NCI-H1048 (cell line): ENCODE data around the gene HPS3.

Source experiments
- DNase-seq: peaks from one replicate; lab custom pipeline; 2025; lab: John Stamatoyannopoulos, UW

Gene HPS3

DNA sequence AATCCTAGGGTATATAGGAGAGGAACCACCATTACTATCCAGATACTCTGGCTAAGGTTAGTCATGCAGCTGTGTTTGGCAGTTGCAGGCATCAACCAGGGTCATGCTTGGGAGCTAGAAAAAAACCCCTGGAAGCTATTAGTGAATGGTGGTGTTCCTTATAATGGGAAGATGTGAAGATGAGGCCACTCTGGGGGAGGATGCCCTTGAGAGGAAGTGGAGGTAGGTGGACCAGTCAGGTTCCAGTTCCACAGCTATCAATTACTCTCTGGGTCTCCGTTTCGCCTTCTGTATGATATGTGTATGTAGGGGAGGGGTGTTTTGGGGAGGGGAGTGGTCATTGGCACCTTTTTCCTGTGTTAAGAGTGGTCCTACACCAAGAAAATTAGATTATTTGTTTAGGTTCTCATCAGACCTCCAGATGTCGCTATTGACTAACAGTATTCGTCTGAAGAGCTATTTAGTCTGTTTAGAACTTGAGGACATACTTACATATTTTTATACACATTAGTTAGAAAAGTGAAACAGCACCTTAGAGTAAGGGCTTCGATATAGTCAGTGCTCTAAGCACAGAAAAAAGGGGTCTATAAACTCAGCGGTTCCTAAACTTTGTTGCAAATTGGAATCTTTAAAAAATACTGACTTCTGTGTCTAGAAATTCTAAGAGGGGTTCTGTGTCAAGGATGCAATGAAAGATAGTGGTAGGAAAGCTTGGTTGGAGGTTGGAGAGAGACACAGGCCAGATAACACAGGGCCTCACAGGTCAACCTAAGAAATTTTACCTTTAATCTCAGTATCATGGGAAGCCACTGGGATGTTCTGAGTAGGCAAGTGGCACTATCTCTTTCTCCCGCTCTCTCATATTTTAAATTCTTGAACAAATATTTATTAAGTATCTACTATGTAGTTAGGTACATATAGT is 9.1 kb upstream of the HPS3 start:
- DNase-seq: no peak

DNA sequence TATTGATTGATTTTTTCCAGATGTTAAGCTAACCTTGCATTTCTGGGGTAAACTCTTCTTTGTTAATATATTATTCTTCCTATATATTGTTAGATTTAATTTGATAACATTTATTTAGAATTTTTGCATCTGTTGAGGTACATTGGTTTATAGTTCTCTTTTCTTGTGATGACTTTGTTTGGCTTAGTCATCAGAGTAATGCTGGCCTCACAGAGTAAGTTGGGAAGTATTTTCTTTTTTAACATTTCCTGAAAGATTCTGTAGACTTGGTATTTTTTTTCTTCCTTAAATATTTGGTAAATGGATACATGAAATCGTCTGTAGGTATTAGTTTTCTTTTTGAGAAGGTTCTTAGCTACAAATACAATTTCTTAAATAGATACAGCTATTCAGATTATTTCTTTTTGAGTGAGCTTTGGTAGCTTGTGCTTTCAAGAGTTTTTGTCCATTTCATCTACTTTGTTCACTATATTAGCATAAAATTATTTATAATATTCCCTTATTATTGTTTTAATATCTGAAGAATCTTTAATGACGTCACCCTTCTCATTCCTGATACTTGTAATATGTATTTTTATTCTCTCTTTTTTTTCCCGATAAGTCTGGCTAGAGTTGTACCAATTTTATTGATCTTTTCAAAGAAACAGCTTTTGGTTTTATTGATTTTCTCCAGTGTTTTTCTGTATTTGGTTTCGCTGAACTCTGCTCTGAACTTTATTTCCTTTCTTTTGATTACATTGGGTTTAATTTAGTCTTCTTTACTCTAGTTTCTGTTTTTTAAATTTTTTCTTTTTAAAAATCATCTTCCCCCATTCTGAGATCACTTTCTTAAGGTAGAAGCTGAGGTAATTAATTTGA is 6.5 kb upstream of the HPS3 start:
- no peak for DNase-seq

DNA sequence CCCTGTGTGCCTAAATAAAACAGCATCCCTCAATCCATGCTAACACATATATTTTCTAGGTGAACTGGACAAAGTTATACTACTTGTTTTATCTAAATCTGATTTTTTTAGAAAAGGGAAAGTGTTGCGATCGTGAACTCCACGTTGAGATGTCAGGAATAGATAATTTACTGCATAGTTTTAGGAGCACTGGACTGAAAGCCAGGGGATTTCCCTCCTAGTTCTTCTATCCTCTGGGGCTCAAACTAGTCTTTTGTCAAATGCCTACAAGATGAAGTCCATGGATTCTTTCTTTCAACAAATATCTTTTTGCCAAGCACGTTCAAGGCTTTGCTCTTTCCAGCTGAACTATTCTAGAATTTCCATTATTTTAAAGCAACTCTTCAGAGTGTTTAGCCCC is 617 bp upstream of the HPS3 start:
- DNase-seq: no peak

DNA sequence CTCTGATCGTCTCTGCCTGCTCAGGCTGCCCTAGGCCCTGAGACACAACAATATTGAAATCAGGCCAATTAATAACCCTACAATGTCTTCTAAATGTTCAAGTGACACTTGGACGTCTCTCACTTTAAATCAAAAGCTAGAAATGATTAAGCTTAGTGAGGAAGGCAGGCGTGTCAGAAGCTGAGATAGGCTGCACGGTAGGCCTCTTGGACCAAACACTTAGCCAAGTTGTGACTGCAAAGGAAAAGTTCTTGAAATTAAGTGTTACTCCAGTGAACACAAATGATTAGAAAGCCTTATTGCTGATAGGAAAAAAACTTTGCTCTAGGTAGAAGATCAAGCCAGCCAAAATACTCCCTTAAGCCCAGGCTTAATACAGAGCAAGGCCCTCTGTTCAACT is 2.2 kb downstream of the HPS3 start:
- no peak for DNase-seq

DNA sequence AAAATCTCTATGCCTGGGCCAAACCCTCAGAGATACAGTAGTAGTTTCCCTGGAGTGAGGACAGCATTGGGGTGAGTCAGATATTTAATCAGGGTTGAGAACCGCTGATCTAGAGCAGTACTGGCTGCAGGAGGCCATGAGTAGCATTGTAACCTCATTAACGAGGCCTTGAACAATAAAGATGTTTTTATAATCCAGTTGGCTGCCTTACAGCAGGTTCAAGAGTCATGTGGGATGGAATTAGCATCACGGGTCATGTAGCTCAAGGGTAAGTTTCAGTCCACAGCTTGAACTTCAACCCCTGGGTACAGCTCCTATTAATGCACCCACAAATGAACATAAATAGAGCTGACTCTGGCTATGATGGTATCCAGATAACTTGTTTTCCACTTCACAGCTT is 5.1 kb downstream of the HPS3 start:
- no peak for DNase-seq

DNA sequence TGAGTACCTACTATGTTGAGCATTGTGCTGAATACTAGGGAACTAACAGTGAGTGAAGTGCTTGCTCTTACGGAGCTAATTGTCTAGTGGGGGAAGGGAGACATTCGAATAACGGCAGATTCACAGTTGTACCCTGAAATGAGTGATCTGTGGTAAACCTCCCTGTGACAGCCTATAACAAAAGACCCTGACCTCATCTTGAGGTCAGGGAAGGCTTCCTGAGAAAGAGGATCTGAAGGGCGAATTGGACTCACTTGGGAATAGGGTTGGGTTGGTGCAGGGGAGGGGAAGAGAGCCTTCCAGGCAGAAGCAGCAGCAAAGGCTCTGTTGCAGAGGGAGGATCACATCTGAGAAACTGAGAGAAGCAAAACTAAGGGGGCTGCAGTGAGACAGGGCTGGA is 13.2 kb downstream of the HPS3 start:
- DNase-seq: no peak

DNA sequence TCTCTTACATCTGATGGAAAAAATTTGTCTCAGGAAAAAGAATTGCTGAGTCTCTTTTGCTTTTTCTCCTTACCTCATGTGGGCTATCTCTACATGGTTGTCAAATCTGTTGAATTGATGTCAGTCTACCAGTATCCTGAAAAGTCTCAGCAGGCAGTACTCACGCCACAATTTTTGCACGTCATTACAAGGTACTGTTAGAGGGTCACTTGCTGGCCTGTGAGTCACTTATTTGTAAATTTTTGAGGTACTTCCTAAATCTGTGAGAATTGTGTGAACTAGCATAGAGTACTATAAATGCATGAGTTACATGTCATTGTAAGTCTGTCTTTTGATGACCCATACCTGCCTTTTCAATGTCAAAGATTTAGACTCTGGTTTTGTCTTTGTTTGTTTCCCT is 15.9 kb downstream of the HPS3 start:
- no peak for DNase-seq

DNA sequence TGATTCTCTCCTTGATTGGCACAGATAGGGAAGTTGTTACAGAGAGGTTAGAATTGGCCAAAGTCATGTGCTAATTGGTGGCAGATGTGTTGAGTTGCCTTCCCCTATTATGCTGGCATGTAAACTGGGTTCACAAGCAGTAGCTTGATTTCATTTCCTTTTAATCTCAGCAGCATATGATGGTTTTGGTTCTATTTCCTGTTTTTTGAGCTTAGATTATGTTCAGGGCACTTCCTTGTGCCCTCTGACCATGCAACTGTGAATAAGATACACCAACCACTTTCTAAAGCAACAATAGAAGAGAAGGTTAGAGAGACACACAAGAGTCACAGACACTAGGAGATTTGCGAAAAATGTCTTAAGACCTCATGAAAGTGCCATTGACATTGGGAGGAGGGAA is 16.5 kb downstream of the HPS3 start:
- DNase-seq: no peak

DNA sequence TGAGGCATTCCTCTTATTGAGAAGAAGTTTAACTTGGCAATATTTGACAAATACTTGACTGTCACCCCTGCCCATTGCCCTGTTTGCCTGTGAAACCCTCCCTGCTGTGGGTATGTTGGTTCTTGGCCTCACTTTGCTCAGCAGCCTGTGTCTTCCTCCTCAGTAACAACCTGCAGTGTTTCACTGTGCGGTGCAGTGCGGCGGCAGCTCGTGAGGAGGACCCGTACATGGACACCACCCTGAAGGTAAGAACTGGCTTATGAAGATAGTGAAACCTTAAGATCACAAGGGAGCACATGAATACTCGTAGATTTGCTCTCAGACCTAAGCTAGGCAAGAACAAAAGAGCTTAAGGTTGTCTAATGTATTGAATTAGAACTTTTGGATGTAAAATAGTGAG is 21.0 kb downstream of the HPS3 start:
- no peak for DNase-seq

DNA sequence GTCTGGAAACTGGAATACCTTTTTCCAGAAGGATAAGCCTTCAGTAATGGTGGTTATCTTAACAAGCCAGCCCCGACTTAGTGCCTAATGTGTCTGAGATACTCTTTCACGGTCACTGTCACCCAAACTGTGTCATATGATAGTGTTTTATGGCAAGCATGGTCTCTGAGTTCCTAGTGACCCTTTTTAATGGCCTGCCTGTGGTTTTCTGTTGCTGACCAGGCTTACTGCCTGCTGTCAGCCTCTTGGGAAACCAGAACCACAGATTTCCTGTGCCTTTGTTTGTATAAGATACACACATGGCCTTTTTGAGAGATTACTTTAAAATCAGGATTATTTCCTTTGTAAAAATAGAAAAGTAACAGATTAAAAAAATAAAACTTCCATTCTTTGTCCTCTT is 22.4 kb downstream of the HPS3 start:
- no peak for DNase-seq

DNA sequence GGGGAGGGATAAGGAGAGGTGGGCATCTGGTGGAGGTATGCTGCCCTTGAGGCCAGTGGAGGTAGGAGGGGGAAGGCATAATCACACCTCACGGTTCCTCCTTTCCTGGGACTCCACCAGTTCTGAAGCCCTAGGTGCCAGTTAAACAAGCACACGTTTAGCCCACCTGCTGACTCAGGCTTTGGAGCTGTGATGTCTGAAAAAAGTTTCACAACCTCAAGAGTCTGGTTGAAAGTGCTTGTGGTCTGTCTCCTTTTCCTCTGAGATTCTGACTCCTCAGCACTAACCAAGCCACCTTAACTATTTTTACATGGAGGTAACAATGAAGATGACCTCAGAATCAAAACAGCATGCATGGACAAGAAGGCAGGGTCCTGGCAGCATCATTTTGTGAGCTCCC is 23.0 kb downstream of the HPS3 start:
- no peak for DNase-seq

DNA sequence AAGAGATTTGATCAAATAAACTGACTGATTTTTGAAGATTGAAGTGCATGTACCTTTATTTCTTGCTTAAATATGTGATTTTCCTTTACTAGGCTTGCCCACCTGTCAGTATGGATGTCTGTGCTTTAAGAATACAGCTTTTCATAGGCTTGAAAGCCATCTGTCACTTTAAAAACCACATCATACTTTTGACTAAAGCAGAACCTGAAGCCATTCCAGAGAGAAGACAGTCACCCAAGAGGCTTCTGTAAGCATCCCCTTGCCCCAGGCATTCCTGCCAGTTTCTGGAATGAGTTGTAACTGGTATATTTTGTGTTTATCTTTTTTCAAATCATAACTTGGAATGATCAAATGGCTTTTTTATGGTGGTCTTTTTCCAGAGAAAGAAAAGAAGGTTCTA is 24.0 kb downstream of the HPS3 start:
- no peak for DNase-seq

DNA sequence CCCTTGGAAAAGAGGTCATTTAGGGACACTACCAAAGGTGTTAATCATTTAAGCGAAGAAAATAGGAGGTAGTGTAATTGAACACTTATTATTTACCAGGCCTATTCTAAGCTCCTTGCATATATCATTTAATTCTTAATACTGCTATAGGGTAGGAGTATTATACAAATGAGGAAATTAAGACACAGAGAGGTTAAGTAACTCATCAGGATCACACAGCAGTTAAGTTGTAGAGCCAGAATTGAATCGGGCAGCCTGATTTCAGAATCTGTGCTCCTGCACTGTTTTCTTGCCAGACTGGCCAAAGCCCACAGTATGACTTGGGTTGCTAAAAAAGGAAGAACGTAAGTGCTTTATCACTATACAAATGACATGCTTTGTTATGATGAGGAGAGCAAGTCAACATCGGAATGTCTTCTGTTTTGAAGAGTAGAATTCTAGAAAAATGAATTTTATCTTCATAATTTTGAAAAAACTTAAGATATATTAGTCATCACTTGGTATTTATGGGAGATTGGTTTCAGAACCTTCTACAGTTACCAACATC is 31.4 kb downstream of the HPS3 start:
- DNase-seq: no peak

DNA sequence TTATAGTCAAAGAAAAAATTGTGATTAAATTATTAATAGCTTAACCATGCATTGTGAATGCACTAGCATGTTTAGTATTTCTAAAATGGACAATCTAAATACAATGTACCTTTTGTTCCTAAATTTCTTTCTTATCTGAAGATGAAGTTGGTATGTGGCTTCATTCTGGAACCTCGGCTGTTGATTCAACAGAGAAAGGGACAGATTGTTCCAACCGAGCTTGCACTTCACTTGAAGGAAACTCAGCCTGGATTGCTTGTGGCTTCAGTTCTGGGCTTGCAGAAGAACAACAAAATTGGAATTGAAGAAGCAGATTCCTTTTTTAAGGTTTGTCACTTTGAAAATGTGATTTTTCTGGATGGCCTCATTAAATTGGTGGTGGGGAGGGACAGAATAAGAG is 32.6 kb downstream of the HPS3 start:
- no peak for DNase-seq

DNA sequence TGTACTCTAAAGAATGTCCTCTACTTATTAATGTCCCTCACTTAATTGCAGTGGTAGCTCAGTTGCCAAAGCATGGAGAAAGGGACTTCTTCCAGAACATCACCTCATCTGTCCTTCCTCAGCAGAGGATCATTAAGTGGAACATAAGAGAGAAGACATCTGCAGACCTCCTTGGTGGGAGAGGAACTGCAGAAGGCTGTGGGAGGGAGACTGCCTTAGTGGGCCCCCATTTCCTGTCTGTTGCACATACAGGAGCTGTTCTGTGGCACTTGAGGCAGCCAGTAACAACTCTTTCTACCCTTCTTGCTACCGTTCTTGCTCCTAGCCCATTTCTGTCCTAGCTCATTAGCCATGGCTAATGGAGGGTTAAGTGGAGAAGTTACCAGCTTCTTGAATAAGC is 33.6 kb downstream of the HPS3 start:
- DNase-seq: no peak

DNA sequence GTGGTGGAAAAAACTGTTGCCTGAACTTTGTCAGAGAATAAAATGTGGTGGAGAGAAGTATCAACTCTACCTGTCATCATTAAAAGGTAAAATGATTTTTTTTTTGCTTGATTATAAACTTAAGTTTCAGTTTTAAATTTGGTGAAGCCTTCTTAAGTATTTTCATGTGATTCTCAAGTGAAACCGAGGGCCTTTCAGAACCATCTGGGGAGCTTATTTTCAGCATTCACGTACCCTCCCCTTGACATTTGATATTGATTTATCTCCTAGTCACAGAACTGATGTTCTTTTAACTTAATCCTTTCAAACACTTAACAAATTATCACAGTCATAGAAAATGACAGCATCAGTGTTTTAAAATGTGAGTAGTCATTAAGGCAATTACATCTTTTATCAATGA is 38.5 kb downstream of the HPS3 start:
- DNase-seq: no peak

DNA sequence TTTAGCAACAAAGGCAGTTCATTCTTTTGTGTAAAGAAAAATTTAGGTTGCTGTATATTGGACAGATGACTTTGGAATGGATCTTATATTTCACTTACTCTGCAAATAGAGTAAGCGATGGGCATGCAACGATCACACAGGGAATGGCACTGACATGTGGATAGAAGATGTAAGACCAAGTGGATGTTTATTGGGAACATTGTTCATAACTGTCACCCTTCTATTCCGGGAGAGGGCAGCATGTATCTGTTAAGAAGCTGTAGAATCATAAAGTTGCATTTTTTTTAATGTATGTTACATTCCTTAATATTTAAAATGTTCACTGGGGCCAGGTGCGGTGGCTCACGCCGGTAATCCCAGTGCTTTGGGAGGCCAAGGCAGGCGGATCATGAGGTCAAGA is 41.2 kb downstream of the HPS3 start:
- DNase-seq: no peak

DNA sequence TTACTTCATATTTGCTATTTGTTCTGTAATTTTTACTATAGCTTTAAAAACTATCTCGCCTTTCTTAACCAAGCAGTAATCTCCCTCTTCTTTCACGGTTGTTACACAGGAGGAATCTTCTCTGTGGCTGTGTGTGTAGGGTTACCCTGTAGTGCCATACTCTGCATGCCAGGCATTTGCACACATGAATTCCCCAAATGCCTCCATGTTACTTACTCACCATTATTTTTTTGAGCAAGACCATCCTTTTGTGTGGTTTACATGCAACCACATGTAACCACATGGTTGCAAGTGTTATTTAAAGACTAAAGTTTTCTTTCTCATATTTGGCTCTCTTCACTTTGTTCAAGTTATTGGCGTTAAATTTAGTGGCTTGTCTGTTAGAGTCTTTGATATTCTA is 45.5 kb downstream of the HPS3 start:
- no peak for DNase-seq

DNA sequence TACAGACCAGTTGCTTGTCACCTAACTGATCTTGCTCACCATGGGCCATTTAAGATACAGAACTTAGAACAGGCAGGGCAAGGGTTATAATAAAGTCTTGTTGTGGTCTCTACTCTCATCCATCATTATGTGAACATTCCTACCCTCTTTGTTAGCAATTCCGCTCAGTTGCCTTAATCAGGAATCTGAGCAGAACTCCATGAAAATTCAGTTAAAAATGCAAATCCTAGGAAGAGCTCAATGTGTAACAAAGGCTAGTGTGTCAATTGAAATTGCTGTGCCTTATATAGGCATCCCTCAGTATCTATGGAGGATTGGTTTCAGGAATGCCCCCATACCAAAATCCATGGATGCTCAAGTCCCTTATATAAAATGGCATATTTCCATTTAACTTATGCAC is 47.7 kb downstream of the HPS3 start:
- DNase-seq: no peak

DNA sequence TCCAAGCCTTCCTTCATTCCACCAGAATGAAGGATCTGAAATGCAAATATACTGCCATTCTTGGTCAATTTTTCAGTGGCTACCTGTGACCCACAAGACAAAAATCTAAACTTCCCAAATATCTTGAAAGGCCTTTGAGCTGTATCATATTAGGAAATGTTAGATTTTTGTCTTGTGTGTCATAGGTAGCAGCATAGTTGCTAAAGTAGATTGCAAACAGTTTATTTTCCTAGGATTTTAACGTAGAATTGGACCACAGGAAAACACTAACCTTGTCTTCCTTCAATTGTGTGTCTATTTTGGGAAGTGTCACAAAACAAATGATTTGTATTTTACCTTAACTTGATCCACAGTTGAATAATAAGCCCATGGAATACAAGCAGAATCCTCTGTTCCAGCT is 49.8 kb downstream of the HPS3 start:
- DNase-seq: no peak

DNA sequence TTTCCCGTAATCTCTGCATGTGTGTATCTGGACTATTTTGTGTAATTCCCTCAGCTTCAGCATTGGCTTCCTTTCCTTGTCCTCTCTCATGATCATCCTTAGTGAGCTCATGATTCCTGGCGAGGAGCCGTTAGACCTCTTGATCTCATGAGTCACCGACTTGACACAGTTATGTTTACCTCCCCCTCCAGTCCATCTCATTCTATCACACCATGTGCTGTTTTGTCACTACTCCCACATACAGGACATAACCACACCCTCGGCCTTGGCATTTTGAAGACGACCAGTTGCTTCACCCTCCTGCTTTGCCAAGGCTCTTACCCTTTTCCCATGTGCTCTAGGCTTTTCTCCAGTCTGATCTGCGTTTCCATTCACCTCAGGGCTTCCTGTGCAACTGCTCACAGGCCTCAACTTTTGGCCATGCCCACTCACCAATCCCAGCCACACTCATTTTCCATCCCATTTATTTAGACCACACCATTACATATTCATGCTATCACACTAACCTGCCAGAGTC is 50.7 kb downstream of the HPS3 start:
- no peak for DNase-seq

DNA sequence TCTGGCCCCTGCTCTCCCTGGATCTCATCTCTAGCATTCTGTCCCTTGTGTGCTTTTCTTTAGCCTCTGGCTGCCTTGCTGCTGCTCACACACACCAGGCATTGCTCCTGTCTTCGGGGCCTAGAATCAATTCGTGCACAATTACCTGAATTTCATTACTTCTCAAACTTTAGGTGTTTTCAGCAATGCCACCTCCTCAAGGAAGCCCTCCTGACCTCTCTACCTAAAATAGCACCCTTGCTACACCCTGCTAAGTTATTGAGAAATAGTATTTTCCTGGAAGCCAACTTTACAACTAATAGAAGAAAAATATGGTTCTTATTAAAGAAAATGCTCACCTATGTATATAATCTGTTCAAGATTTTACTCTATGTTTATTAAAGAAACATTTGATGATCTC is 51.7 kb downstream of the HPS3 start:
- DNase-seq: no peak

DNA sequence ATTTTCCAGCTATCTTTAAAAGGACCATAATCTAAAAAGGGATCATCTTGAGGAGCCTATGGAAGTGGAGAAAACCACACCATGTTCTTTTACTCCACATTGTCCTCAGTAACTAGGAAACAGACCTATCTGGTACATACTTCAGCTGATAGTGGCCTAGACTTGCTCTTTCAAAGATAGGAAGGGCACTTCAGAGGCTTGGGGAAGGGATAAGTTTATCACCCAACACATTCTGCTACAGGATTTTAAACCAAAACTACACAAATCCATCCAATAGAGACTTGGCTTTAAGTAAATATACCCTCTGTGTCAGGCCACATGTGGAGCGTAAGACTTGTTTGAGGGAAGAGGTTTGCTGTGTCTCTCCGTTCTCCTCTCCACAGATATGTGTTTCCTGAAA is 56.8 kb downstream of the HPS3 start:
- DNase-seq: no peak
